ENCODE data around the gene LHFPL6.

GRCh38 chr13:39494006-39494405 is 109.0 kb downstream of the LHFPL6 start:
- TF ChIP-seq, protein P1, sequence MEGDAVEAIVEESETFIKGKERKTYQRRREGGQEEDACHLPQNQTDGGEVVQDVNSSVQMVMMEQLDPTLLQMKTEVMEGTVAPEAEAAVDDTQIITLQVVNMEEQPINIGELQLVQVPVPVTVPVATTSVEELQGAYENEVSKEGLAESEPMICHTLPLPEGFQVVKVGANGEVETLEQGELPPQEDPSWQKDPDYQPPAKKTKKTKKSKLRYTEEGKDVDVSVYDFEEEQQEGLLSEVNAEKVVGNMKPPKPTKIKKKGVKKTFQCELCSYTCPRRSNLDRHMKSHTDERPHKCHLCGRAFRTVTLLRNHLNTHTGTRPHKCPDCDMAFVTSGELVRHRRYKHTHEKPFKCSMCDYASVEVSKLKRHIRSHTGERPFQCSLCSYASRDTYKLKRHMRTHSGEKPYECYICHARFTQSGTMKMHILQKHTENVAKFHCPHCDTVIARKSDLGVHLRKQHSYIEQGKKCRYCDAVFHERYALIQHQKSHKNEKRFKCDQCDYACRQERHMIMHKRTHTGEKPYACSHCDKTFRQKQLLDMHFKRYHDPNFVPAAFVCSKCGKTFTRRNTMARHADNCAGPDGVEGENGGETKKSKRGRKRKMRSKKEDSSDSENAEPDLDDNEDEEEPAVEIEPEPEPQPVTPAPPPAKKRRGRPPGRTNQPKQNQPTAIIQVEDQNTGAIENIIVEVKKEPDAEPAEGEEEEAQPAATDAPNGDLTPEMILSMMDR (IDR thresholded peaks at IDR 0.05): no peak
- no peak for TF ChIP-seq POLR2A (IDR thresholded peaks at IDR 0.05)

Data from esophagus squamous epithelium (tissue), 4 donors.